HEK293 (cell line): Measurements from ENCODE around the gene GUCY1A2.

ENCODE experiments used
- KLF16 ChIP-seq: fragments of 450-650 bp; formaldehyde crosslinking; IDR thresholded peaks from 2 replicates; pipeline ENCODE4 v1.5.1; 2017; ENCODE audit warnings: missing biosample characterization, missing genetic modification characterization
- KLF7 ChIP-seq: fragments of 450-650 bp; formaldehyde crosslinking; IDR thresholded peaks from 2 replicates; pipeline ENCODE4 v1.5.1; 2016; ENCODE audit warnings: missing biosample characterization, missing genetic modification characterization, borderline replicate concordance
- ZNF121 ChIP-seq: fragments of 450-650 bp; formaldehyde crosslinking; IDR thresholded peaks from 2 replicates; pipeline ENCODE4 v1.5.1; 2016; ENCODE audit warnings: missing biosample characterization, missing genetic modification characterization
- ZNF184 ChIP-seq: fragments of 450-650 bp; IDR thresholded peaks from 2 replicates; pipeline ENCODE4 v1.5.1; 2018; ENCODE audit warnings: missing biosample characterization, mild to moderate bottlenecking, missing genetic modification characterization
- ZNF223 ChIP-seq: fragments of 450-650 bp; formaldehyde crosslinking; IDR thresholded peaks from 2 replicates; pipeline ENCODE4 v1.5.1; 2016; ENCODE audit warnings: missing biosample characterization, missing genetic modification characterization
- ZNF23 ChIP-seq: fragments of 450-650 bp; formaldehyde crosslinking; IDR thresholded peaks from 2 replicates; pipeline ENCODE4 v1.5.1; 2016; ENCODE audit warnings: missing biosample characterization, missing genetic modification characterization, borderline replicate concordance
- ZNF311 ChIP-seq: fragments of 450-650 bp; formaldehyde crosslinking; IDR thresholded peaks from 2 replicates; pipeline ENCODE4 v1.5.1; 2017; ENCODE audit warnings: missing biosample characterization, missing genetic modification characterization, borderline replicate concordance
- ZNF548 ChIP-seq: fragments of 450-650 bp; formaldehyde crosslinking; IDR thresholded peaks from 2 replicates; pipeline ENCODE4 v1.5.1; 2016; ENCODE audit warnings: missing biosample characterization, missing genetic modification characterization
- ZNF623 ChIP-seq: fragments of 450-650 bp; formaldehyde crosslinking; IDR thresholded peaks from 2 replicates; pipeline ENCODE4 v1.5.1; 2016; ENCODE audit warnings: missing biosample characterization, missing genetic modification characterization
- ZSCAN23 ChIP-seq: fragments of 450-650 bp; formaldehyde crosslinking; IDR thresholded peaks from 2 replicates; pipeline ENCODE4 v1.5.1; 2016; ENCODE audit warnings: missing biosample characterization, missing genetic modification characterization
- TF ChIP-seq, protein P1 (sequence below): fragments of 450-650 bp; formaldehyde crosslinking; IDR thresholded peaks from 2 replicates; pipeline ENCODE4 v1.5.1; 2016; ENCODE audit warnings: missing biosample characterization, missing genetic modification characterization
- TF ChIP-seq, protein P2 (sequence below): fragments of 450-650 bp; formaldehyde crosslinking; IDR thresholded peaks from 2 replicates; pipeline ENCODE4 v1.5.1; 2016; ENCODE audit warnings: missing biosample characterization, missing genetic modification characterization

DNA sequence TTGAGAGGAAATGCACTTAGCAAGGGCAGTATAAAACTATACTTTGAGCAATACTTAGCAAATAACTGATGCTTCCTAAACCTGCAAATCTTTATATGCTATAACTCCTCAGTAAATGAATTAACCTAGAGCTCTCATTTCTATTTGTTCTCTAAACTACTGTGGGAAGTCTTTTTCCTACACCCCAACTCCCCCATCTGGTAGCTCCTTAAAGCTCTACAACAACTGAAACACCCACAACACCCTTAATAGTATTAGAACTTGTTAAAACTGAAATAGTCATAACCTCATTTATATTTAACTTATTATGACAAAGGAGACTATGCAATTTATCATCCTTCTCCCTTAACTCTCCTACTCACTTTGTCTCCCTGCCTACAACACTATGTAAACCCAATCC is 43.4 kb downstream of the GUCY1A2 start:
- TF ChIP-seq, protein P1, sequence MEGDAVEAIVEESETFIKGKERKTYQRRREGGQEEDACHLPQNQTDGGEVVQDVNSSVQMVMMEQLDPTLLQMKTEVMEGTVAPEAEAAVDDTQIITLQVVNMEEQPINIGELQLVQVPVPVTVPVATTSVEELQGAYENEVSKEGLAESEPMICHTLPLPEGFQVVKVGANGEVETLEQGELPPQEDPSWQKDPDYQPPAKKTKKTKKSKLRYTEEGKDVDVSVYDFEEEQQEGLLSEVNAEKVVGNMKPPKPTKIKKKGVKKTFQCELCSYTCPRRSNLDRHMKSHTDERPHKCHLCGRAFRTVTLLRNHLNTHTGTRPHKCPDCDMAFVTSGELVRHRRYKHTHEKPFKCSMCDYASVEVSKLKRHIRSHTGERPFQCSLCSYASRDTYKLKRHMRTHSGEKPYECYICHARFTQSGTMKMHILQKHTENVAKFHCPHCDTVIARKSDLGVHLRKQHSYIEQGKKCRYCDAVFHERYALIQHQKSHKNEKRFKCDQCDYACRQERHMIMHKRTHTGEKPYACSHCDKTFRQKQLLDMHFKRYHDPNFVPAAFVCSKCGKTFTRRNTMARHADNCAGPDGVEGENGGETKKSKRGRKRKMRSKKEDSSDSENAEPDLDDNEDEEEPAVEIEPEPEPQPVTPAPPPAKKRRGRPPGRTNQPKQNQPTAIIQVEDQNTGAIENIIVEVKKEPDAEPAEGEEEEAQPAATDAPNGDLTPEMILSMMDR (tag by site-specific recombination) = no peak
- TF ChIP-seq, protein P2, sequence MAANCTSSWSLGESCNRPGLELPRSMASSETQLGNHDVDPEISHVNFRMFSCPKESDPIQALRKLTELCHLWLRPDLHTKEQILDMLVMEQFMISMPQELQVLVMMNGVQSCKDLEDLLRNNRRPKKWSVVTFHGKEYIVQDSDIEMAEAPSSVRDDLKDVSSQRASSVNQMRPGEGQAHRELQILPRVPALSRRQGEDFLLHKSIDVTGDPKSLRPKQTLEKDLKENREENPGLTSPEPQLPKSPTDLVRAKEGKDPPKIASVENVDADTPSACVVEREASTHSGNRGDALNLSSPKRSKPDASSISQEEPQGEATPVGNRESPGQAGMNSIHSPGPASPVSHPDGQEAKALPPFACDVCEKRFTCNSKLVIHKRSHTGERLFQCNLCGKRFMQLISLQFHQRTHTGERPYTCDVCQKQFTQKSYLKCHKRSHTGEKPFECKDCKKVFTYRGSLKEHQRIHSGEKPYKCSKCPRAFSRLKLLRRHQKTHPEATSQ (tag by site-specific recombination) = no peak
- no peak for TF ChIP-seq ZNF223 (tag by site-specific recombination)
- TF ChIP-seq ZNF184 (tag by site-specific recombination) = no peak
- TF ChIP-seq ZNF23 (tag by site-specific recombination) = no peak
- TF ChIP-seq ZNF623 (tag by site-specific recombination) = no peak
- TF ChIP-seq KLF7 (tag by site-specific recombination) = no peak
- TF ChIP-seq ZNF311 = no peak
- no peak for TF ChIP-seq KLF16 (tag by site-specific recombination)
- TF ChIP-seq ZSCAN23 (tag by site-specific recombination) = no peak
- no peak for TF ChIP-seq ZNF121 (tag by site-specific recombination)
- TF ChIP-seq ZNF548 (tag by site-specific recombination) = no peak
